Endothelial cell of umbilical vein (primary cell): ENCODE measurements around the gene HSPA1A.

Experiments used
- CTCF ChIP-seq, 2 donors: IDR thresholded peaks; 1 replicate in 1 of 2; 2 replicates in 1 of 2; pipeline ENCODE4 v1.5.1; 2011; ENCODE audit warnings: low read length in 2 of 2, mild to moderate bottlenecking in 2 of 2, moderate library complexity in 2 of 2, control low read depth in 1 of 2, inconsistent platforms in 1 of 2, low read depth in 1 of 2; ENCODE audit not compliant: insufficient read depth in 1 of 2; ENCODE audit errors: extremely low read depth in 1 of 2
- EZH2 ChIP-seq: IDR thresholded peaks from 2 replicates; pipeline ENCODE4 v1.6.1; 2012; ENCODE audit warnings: borderline replicate concordance, low read depth, mild to moderate bottlenecking, moderate library complexity, low read length, inconsistent platforms; ENCODE audit not compliant: severe bottlenecking
- FOS ChIP-seq: IDR thresholded peaks from 2 replicates; pipeline ENCODE4 v1.6.1; 2011; ENCODE audit warnings: mild to moderate bottlenecking, low read length, moderate library complexity, borderline replicate concordance; ENCODE audit not compliant: insufficient read depth
- GATA2 ChIP-seq: IDR thresholded peaks from 2 replicates; pipeline ENCODE4 v1.7.0; 2011; ENCODE audit warnings: low read depth, mild to moderate bottlenecking, moderate library complexity, mixed read lengths, low read length; ENCODE audit not compliant: insufficient read length, insufficient read depth
- JUN ChIP-seq: IDR thresholded peaks from 2 replicates; pipeline ENCODE4 v1.6.1; 2011; ENCODE audit warnings: borderline replicate concordance, low read depth; ENCODE audit not compliant: insufficient read length, insufficient read depth
- MAX ChIP-seq: IDR thresholded peaks from 2 replicates; pipeline ENCODE4 v1.6.1; 2011; ENCODE audit not compliant: insufficient read depth, insufficient read length
- POLR2A ChIP-seq: IDR thresholded peaks from 2 replicates; pipeline ENCODE4 v1.6.1; 2012; ENCODE audit warnings: low read depth, mild to moderate bottlenecking, control low read depth, low read length
- POLR2AphosphoS5 ChIP-seq: IDR thresholded peaks from 2 replicates; pipeline ENCODE4 v1.6.1; 2012; ENCODE audit warnings: low read depth, mild to moderate bottlenecking, control low read depth, low read length, moderate library complexity; ENCODE audit not compliant: insufficient read depth

- TF ChIP-seq CTCF (IDR thresholded peaks at IDR 0.05; ENCODE audit: extremely low read depth in 1 of 2, insufficient read depth in 1 of 2, low read depth in 1 of 2, low read length in 2 of 2) (no peak), POLR2A (no peak), EZH2 (no peak), GATA2 (no peak), FOS (no peak), JUN (no peak), MAX (no peak), POLR2AphosphoS5 (no peak)
Observed at GRCh38 chr6:31842053-31842452, 26.7 kb downstream of the HSPA1A start.
